ENCODE results near the gene EHD4.

The EHD4 gene

GRCh38 chr15:41892621-41893421 is 79.5 kb downstream of the EHD4 start:
- DNase-seq (no peak), ATAC-seq (ENCODE audit: insufficient read depth, low read depth) (no peak)
- no peak overlapping the region for H3K9ac ChIP-seq (ENCODE audit: low read depth, low read length)
- H3K4me3 ChIP-seq (ENCODE audit: low read depth in 1 of 2, low read length in 2 of 2) = no peak overlapping the region
- no peaks in the 10 kb centered on the region for H3K9me3 ChIP-seq (ENCODE audit: insufficient read depth, low read length, severe bottlenecking)
- no peak overlapping the region for H2AFZ ChIP-seq (ENCODE audit: low read depth, low read length)
- no peak overlapping the region for H3K27ac ChIP-seq (ENCODE audit: low read length)
- H3K36me3 ChIP-seq (ENCODE audit: insufficient read depth, low read length) = no peaks in the 10 kb centered on the region
- H3K4me1 ChIP-seq (ENCODE audit: insufficient read depth, low read length) = no peaks in the 10 kb centered on the region
- TF ChIP-seq, protein P1, sequence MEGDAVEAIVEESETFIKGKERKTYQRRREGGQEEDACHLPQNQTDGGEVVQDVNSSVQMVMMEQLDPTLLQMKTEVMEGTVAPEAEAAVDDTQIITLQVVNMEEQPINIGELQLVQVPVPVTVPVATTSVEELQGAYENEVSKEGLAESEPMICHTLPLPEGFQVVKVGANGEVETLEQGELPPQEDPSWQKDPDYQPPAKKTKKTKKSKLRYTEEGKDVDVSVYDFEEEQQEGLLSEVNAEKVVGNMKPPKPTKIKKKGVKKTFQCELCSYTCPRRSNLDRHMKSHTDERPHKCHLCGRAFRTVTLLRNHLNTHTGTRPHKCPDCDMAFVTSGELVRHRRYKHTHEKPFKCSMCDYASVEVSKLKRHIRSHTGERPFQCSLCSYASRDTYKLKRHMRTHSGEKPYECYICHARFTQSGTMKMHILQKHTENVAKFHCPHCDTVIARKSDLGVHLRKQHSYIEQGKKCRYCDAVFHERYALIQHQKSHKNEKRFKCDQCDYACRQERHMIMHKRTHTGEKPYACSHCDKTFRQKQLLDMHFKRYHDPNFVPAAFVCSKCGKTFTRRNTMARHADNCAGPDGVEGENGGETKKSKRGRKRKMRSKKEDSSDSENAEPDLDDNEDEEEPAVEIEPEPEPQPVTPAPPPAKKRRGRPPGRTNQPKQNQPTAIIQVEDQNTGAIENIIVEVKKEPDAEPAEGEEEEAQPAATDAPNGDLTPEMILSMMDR (IDR thresholded peaks at IDR 0.05; ENCODE audit: borderline replicate concordance, extremely low read depth, low read length, poor library complexity, severe bottlenecking) = no peak
- no peak for TF ChIP-seq EZH2 (IDR thresholded peaks at IDR 0.05; ENCODE audit: borderline replicate concordance, low read depth, low read length, severe bottlenecking)
- no peaks in the 10 kb centered on the region for H4K20me1 ChIP-seq (ENCODE audit: insufficient read depth, low read length)
- H3K4me2 ChIP-seq (ENCODE audit: insufficient read depth, low read length) = no peak overlapping the region
- H3K79me2 ChIP-seq (ENCODE audit: insufficient read depth, low read length) = no peaks in the 10 kb centered on the region
- no peaks in the 10 kb centered on the region for H3K27me3 ChIP-seq (ENCODE audit: insufficient read depth, low read length, poor library complexity)

DNA sequence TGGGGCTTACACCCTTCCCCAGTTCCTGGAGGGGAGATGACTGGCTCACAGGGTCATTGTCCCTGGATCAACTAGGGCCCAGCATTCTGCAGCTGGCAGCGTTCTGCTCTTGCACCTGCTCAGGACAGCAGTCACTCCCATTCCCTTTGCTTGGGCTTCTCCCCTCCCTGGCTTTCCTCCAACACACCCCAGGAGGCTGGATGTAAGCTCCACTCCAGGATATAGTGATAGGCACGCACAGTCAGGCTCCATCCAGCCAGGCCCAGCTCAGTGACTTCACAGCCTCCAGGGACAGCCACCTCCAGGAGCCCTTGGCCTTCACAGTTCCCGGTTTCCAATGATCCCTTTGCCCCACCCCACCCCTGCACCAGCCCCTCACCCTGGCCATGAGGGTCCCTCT is 80.4 kb downstream of the EHD4 start:
- H3K9ac ChIP-seq (ENCODE audit: low read depth, low read length) = no peak overlapping the region
- H3K4me1 ChIP-seq (ENCODE audit: insufficient read depth, low read length) = no peaks in the 10 kb centered on the region
- H3K4me2 ChIP-seq (ENCODE audit: insufficient read depth, low read length) = no peak overlapping the region
- H3K4me3 ChIP-seq (ENCODE audit: low read depth in 1 of 2, low read length in 2 of 2) = no peak overlapping the region
- H3K9me3 ChIP-seq (ENCODE audit: insufficient read depth, low read length, severe bottlenecking) = no peaks in the 10 kb centered on the region
- H3K79me2 ChIP-seq (ENCODE audit: insufficient read depth, low read length) = no peaks in the 10 kb centered on the region
- H2AFZ ChIP-seq (ENCODE audit: low read depth, low read length) = no peak overlapping the region
- H4K20me1 ChIP-seq (ENCODE audit: insufficient read depth, low read length) = no peaks in the 10 kb centered on the region
- TF ChIP-seq EZH2 (IDR thresholded peaks at IDR 0.05; ENCODE audit: borderline replicate concordance, low read depth, low read length, severe bottlenecking) = no peak
- H3K27me3 ChIP-seq (ENCODE audit: insufficient read depth, low read length, poor library complexity) = no peaks in the 10 kb centered on the region
- H3K36me3 ChIP-seq (ENCODE audit: insufficient read depth, low read length) = no peaks in the 10 kb centered on the region
- H3K27ac ChIP-seq (ENCODE audit: low read length) = no peak overlapping the region
- no peak for ATAC-seq (ENCODE audit: insufficient read depth, low read depth)
- no peak for DNase-seq

- no peaks in the 10 kb centered on the region for H3K4me1 ChIP-seq (ENCODE audit: insufficient read depth, low read length)
- no peaks in the 10 kb centered on the region for H3K27me3 ChIP-seq (ENCODE audit: insufficient read depth, low read length, poor library complexity)
- H4K20me1 ChIP-seq (ENCODE audit: insufficient read depth, low read length) = no peaks in the 10 kb centered on the region
- no peaks in the 10 kb centered on the region for H3K79me2 ChIP-seq (ENCODE audit: insufficient read depth, low read length)
- H3K36me3 ChIP-seq (ENCODE audit: insufficient read depth, low read length) = no peaks in the 10 kb centered on the region
- no peak for ATAC-seq (ENCODE audit: insufficient read depth, low read depth)
- no peak overlapping the region for H3K4me3 ChIP-seq (ENCODE audit: low read depth in 1 of 2, low read length in 2 of 2)
- DNase-seq = no peak
- H3K9me3 ChIP-seq (ENCODE audit: insufficient read depth, low read length, severe bottlenecking) = no peaks in the 10 kb centered on the region
- H3K4me2 ChIP-seq (ENCODE audit: insufficient read depth, low read length) = no peak overlapping the region
- TF ChIP-seq, protein P1 (IDR thresholded peaks at IDR 0.05; ENCODE audit: borderline replicate concordance, extremely low read depth, low read length, poor library complexity, severe bottlenecking) = no peak
- TF ChIP-seq EZH2 (IDR thresholded peaks at IDR 0.05; ENCODE audit: borderline replicate concordance, low read depth, low read length, severe bottlenecking) = no peak
- H3K27ac ChIP-seq (ENCODE audit: low read length) = no peak overlapping the region
- H3K9ac ChIP-seq (ENCODE audit: low read depth, low read length) = no peak overlapping the region
- H2AFZ ChIP-seq (ENCODE audit: low read depth, low read length) = no peak overlapping the region
Measured at GRCh38 chr15:41891226-41891625, 81.1 kb downstream of the EHD4 start.

DNA sequence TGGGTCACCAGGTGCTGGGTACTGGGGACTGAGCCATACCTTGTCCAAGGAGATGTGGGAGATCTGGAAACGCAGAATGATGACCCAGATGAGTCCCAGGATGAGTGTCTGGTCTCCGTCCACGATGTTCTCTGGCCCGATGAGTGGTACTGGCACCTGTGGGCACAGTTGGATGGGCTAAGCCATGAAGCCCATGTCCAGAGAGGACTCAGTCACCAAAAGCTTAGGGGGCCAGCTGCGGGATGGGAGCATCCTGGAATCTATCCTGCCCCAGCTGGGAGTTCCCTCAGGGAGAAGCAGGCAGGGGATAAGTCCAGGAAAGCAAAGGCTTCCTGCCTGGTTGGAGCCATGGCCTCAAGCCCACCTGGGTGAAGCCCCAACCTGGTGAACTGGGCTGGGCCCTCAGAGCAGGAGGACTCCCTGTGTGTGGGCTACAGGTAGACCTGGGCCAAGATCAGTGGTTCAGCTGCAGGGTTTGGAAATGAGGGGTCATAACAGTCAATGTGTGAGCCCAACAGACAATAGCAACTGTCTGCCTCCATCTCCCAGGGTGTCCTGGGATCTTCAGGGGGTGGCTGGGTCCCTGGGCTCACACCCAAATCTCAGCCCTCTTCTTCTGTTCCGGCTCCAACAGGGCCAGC is 82.2 kb downstream of the EHD4 start:
- no peak for TF ChIP-seq EZH2 (IDR thresholded peaks at IDR 0.05; ENCODE audit: borderline replicate concordance, low read depth, low read length, severe bottlenecking)
- TF ChIP-seq, protein P1 (IDR thresholded peaks at IDR 0.05; ENCODE audit: borderline replicate concordance, extremely low read depth, low read length, poor library complexity, severe bottlenecking) = no peak
- Histone ChIP-seq H3K9ac (ENCODE audit: low read depth, low read length) (no peak overlapping the region), H3K4me2 (ENCODE audit: insufficient read depth, low read length) (no peak overlapping the region), H3K4me3 (ENCODE audit: low read depth in 1 of 2, low read length in 2 of 2) (no peak overlapping the region), H3K27ac (ENCODE audit: low read length) (no peak overlapping the region), H3K79me2 (ENCODE audit: insufficient read depth, low read length) (no peaks in the 10 kb centered on the region), H3K36me3 (ENCODE audit: insufficient read depth, low read length) (no peaks in the 10 kb centered on the region), H4K20me1 (ENCODE audit: insufficient read depth, low read length) (no peaks in the 10 kb centered on the region), H3K27me3 (ENCODE audit: insufficient read depth, low read length, poor library complexity) (no peaks in the 10 kb centered on the region), H3K4me1 (ENCODE audit: insufficient read depth, low read length) (no peaks in the 10 kb centered on the region), H3K9me3 (ENCODE audit: insufficient read depth, low read length, severe bottlenecking) (no peaks in the 10 kb centered on the region), H2AFZ (ENCODE audit: low read depth, low read length) (no peak overlapping the region)
- DNase-seq = no peak
- no peak for ATAC-seq (ENCODE audit: insufficient read depth, low read depth)

Measured in DND-41 (cell line).